Measurements from ENCODE around the gene MID1. TPM values are rescaled to one million over a fixed set of nuclear protein-coding genes. Genes with fewer than 3 reads are reported as not detected.

Gene MID1
- total RNA-seq, 6 experiments from 2014 or later, result 17.9 to 21.8 (median 18.6) TPM

DNA sequence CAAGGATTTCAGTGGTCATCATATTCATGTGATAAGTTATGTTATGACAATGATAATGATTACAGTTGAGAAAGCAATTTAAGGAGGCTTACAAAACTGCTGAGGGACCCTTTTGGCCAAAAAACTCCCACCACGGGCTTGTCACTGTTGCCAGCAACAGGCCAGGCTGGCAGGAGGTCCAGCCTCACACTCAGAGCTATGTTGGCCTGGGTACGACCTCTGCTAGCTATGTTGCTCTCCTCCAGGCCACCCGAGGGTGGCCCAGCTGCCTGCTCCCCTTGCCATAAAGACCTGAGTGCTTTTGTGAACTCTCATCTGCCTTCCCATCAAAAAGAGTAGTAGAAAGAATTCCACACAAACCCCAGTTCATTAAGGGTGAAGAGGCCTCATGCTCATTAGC, 52.0 kb downstream of the MID1 start:
- Mint-ChIP-seq H3K9me3 (no peaks in the 10 kb centered on the region), H3K4me1 (ENCODE audit: low read depth) (peaks cover 53% of the 10 kb centered on the region), H3K27me3 (ENCODE audit: insufficient read depth) (no peaks in the 10 kb centered on the region), H3K4me3 (no peak overlapping the region), H3K27ac (no peak overlapping the region), H3K36me3 (ENCODE audit: low read depth) (peaks cover 6% of the 10 kb centered on the region; the same call in 1 of the 2 replicates)
- TF ChIP-seq CTCF (IDR thresholded peaks at IDR 0.05), result no peak
- no peak for DNase-seq

DNA sequence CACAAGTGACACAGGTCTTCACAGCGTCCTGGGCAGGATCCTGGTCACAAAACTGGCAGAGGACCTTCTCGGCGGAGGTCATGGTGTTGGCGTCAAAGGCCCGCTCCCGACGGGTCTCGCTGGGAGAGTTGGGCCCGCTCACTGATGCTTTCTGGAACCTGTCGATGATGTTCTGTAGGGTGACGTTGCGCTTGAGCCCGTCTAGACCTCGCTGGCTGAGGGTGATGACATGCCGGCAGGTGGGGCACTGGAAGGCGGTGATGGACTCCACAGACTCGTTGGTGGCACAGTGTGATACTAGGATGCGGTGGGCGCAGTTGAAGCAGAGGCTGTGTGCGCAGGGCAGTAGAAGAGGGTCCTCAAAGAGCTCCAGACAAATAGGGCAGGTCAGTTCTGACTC, 53.2 kb downstream of the MID1 start:
- DNase-seq, result no peak
- TF ChIP-seq CTCF (IDR thresholded peaks at IDR 0.05), result no peak
- H3K4me3 Mint-ChIP-seq, result no peak overlapping the region
- peaks cover 53% of the 10 kb centered on the region for H3K4me1 Mint-ChIP-seq (ENCODE audit: low read depth)
- H3K27me3 Mint-ChIP-seq (ENCODE audit: insufficient read depth), result no peaks in the 10 kb centered on the region
- H3K27ac Mint-ChIP-seq, result no peak overlapping the region
- peaks cover 6% of the 10 kb centered on the region; the same call in 1 of the 2 replicates for H3K36me3 Mint-ChIP-seq (ENCODE audit: low read depth)
- H3K9me3 Mint-ChIP-seq, result no peaks in the 10 kb centered on the region

DNA sequence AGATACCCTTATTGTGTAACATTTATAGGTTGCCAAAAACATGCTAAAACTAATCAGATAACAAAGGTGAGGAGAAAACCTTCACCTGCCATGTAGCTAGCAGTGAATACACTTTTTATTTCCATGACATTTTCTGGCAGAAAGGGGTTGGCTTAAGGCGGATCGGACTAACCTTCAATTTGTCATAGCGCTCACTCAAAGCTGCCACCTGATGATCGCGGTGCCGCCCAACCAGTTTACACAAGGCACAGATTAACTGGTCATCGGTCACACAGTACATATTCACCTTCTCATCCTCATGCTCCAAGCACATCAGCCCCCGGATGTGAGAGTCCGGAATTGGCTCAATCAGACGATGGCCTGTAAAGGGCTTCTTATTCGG, 53.7 kb downstream of the MID1 start:
- Mint-ChIP-seq H3K9me3 (no peaks in the 10 kb centered on the region), H3K27ac (no peak overlapping the region), H3K27me3 (ENCODE audit: insufficient read depth) (no peaks in the 10 kb centered on the region), H3K4me1 (ENCODE audit: low read depth) (peaks cover 51% of the 10 kb centered on the region), H3K4me3 (no peak overlapping the region), H3K36me3 (ENCODE audit: low read depth) (peaks cover 6% of the 10 kb centered on the region; the same call in 1 of the 2 replicates)
- TF ChIP-seq CTCF (IDR thresholded peaks at IDR 0.05), result no peak
- DNase-seq, result no peak

DNA sequence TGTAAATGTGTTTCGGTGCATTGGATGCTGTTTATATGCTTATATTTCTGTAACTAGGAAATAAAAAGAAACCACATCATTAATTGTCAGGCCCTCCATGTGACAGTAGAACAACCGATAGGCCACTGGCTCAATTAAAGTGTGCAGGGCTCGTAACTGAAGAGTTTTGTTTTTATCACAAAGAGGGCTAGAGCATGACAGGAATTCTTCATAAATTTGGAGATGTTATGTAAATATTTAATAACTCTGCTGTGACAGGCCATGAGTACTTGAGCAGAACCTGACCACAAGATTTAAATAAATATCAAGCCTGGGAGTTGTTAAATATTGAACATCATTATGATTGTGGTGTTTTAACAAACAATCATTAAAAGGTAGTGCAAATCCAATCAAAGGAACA, 55.9 kb downstream of the MID1 start:
- peaks cover 29% of the 10 kb centered on the region for H3K4me1 Mint-ChIP-seq (ENCODE audit: low read depth)
- H3K27me3 Mint-ChIP-seq (ENCODE audit: insufficient read depth), result no peaks in the 10 kb centered on the region

DNA sequence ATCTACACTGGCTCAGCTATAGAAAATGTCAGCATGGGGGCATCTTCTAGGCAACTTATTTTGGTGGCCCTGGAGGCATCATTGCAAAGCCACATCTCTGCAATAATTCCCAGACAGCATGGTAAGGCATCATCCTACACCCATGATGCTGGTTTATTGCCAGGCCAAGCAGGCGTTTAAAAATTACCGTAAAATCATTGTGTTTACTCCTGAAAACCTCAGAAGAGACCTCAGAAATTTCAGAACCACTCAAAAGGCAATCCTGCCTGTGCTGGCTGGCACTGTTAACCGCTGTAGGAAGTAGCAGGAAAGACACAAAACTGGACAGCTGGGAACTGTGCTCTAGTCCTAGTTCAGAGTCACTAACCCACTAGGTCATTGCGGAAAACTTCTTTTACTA, 63.2 kb downstream of the MID1 start:
- Mint-ChIP-seq H3K9me3 (no peaks in the 10 kb centered on the region), H3K4me3 (no peak overlapping the region), H3K36me3 (ENCODE audit: low read depth) (no peaks in the 10 kb centered on the region), H3K27ac (no peak overlapping the region), H3K27me3 (ENCODE audit: insufficient read depth) (peaks cover 2% of the 10 kb centered on the region), H3K4me1 (ENCODE audit: low read depth) (no peaks in the 10 kb centered on the region)
- no peak for DNase-seq
- no peak for TF ChIP-seq CTCF (IDR thresholded peaks at IDR 0.05)

More for the DNA sequence above, 55.9 kb downstream of the MID1 start:
- Mint-ChIP-seq H3K4me3 (no peak overlapping the region), H3K27ac (no peak overlapping the region), H3K36me3 (ENCODE audit: low read depth) (peaks cover 6% of the 10 kb centered on the region; the same call in 1 of the 2 replicates), H3K9me3 (no peaks in the 10 kb centered on the region)
- no peak for DNase-seq
- TF ChIP-seq CTCF (IDR thresholded peaks at IDR 0.05), result no peak

- no peak overlapping the region for H3K4me3 Mint-ChIP-seq
- no peaks in the 10 kb centered on the region for H3K4me1 Mint-ChIP-seq (ENCODE audit: low read depth)
- no peaks in the 10 kb centered on the region for H3K9me3 Mint-ChIP-seq
- no peaks in the 10 kb centered on the region for H3K36me3 Mint-ChIP-seq (ENCODE audit: low read depth)
- DNase-seq, result no peak
- H3K27me3 Mint-ChIP-seq (ENCODE audit: insufficient read depth), result peaks cover 2% of the 10 kb centered on the region
- no peak for TF ChIP-seq CTCF (IDR thresholded peaks at IDR 0.05)
- no peak overlapping the region for H3K27ac Mint-ChIP-seq
Measured at GRCh38 chrX:10556405-10556804, 64.0 kb downstream of the MID1 start.
